ENCODE data around the gene MS4A15.

The MS4A15 gene

DNA sequence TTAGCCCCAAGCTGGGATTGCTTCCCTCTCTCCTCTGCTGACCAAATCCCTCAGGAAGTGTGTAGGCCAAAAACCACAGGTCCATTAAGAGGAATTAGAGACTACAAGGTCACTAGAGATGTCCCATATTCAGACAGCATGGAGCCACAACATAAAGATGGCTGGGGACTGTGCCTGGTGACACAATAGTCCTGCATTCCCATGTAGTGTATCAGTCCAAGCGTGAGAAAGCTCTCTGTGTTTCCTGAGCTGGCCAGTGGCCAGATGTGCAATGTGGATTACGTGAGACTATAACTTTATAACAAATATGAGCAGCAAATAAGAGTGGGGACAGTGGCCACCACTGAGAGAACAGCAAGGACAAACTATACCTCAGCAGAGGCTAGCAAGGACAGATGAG lies 20.9 kb downstream of the MS4A15 start:
- Mint-ChIP-seq H3K4me3 (no peak overlapping the region), H3K27ac (no peak overlapping the region), H3K4me1 (ENCODE audit: low read depth) (peaks cover 6% of the 10 kb centered on the region), H3K36me3 (no peaks in the 10 kb centered on the region), H3K27me3 (no peaks in the 10 kb centered on the region), H3K9me3 (ENCODE audit: low read depth) (no peaks in the 10 kb centered on the region)

DNA sequence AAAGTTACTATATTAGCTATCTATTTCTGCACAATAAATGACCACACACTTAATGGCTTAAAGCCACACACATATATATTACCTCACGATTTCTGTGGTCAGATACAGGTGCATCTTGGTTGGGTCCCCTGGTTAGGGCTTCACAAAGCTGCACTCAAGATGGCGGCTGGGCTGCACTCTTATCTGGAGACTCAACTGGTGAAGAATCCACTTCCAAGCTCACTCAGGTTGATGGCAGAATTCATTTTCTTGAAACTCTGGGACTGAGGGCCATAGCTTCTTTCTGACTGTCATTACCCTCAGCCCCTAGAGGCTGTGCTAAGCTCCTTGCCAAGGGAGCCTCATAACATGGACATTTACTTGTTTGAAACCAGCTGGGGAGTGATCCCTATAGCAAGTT lies 23.4 kb downstream of the MS4A15 start:
- no peaks in the 10 kb centered on the region for H3K27me3 Mint-ChIP-seq

DNA sequence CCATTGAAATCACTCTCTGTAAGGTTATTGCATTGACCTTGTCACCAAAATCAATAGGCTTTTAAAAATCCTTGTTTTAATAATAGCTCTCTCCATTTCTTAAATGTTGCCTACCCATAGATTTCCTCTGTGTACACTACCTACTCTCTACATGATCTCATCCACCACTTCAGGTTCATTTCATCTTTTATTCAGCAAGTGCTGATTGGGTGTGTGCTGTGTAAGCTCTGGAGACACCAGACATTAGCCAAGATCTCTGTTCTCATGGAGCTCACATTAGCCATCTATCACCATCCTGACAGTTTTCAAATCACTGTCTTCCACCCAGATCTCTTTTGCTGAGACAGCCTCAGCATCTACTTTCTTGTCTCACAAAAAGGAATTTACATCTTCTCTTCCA lies 24.1 kb downstream of the MS4A15 start:
- Mint-ChIP-seq H3K36me3 (no peaks in the 10 kb centered on the region), H3K9me3 (ENCODE audit: low read depth) (no peaks in the 10 kb centered on the region), H3K4me1 (ENCODE audit: low read depth) (no peaks in the 10 kb centered on the region), H3K4me3 (no peak overlapping the region), H3K27me3 (no peaks in the 10 kb centered on the region), H3K27ac (no peak overlapping the region)

More for the DNA sequence above, 23.4 kb downstream of the MS4A15 start:
- Mint-ChIP-seq H3K4me1 (ENCODE audit: low read depth) (peaks cover 4% of the 10 kb centered on the region), H3K27ac (no peak overlapping the region), H3K36me3 (no peaks in the 10 kb centered on the region), H3K9me3 (ENCODE audit: low read depth) (no peaks in the 10 kb centered on the region), H3K4me3 (no peak overlapping the region)

DNA sequence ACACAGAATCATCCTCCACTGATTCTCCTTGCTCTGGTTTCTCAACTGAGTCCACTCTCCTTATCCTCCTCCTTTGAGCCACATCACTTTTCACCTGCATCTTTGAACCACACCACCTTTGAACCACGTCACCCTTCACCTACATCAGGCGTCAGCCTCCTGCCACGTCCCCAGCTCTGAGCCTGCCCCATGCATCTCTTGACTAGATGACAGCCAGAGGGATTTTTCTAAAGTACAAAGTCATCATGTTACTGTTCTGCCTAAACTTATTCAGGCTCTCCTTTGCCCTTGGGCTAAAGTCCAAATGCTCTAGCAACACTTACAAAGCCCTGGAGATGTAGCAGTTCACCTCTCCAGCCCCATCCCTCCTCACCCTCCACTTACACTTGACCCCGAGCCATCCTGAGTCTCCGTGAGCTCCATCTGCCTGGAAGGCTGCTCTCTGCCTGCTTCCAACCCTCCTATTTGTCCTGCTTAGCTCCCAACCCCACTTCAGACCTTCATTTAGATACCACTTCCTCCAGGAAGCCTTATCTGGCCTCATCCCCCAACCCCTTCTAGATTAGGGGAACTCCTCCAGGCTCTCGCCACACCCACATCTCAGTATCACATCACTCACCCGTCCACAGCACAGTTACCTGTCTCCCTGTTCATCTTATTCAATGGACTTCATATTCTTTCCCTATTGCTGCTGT lies 24.8 kb downstream of the MS4A15 start:
- H3K27ac Mint-ChIP-seq = no peak overlapping the region
- no peaks in the 10 kb centered on the region for H3K27me3 Mint-ChIP-seq
- H3K4me3 Mint-ChIP-seq = no peak overlapping the region
- no peaks in the 10 kb centered on the region for H3K4me1 Mint-ChIP-seq (ENCODE audit: low read depth)
- H3K9me3 Mint-ChIP-seq (ENCODE audit: low read depth) = no peaks in the 10 kb centered on the region
- no peaks in the 10 kb centered on the region for H3K36me3 Mint-ChIP-seq

DNA sequence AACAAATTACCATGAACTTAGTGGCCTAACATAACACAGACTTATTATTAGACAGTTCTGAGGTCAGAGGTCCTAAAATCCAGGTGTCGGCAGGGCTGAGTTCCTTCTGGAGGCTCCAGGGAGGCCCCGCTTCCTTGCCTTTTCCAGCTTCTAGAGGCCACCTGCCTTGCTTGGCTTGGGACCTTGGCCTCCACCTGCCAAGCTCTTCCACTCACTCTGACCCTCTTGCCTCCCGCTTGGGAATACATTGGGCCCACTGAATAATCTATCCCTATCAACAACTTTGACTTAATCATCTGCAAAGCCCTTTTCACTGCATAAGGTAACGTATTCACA lies 25.3 kb downstream of the MS4A15 start:
- no peak overlapping the region for H3K4me3 Mint-ChIP-seq
- no peaks in the 10 kb centered on the region for H3K27me3 Mint-ChIP-seq
- H3K36me3 Mint-ChIP-seq = no peaks in the 10 kb centered on the region
- H3K9me3 Mint-ChIP-seq (ENCODE audit: low read depth) = no peaks in the 10 kb centered on the region
- H3K4me1 Mint-ChIP-seq (ENCODE audit: low read depth) = no peaks in the 10 kb centered on the region
- H3K27ac Mint-ChIP-seq = no peak overlapping the region

DNA sequence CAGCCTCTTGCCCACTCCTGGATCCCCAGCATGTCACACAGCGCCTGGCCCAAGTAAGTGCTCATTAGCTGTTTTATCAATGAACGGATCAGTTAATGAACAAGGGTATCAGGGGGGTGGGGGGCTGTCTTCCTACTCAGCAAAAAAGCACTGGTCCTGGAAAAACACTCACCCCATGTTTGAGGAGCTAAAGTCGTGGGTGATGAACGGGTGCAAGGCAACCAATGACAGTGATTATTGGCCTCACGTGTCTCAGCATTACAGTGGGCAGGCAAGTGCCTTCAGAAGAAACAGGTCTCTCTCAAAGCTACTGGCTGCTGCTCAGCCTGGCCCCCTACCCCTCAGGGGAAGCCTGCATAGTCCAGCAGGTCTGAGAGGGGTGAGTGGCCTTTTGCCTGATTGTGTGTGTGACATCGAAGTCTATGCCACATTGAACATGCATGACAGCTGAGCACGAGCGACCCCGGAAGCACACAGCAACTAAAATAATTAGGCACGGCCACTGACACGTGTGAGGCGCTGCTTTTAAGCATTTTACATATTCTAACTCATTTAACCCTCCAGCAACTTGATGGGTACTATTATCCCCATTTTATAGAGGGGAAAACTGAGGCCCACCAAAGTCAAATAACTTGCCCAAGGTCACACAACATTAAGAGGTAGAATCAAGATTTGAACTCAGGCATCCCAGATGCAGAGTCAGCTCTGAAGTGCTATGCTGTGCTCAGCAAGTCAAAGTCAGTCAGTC lies 25.9 kb downstream of the MS4A15 start:
- Mint-ChIP-seq H3K4me3 (no peak overlapping the region), H3K27me3 (no peaks in the 10 kb centered on the region), H3K36me3 (no peaks in the 10 kb centered on the region), H3K9me3 (ENCODE audit: low read depth) (no peaks in the 10 kb centered on the region), H3K4me1 (ENCODE audit: low read depth) (no peaks in the 10 kb centered on the region), H3K27ac (no peak overlapping the region)

DNA sequence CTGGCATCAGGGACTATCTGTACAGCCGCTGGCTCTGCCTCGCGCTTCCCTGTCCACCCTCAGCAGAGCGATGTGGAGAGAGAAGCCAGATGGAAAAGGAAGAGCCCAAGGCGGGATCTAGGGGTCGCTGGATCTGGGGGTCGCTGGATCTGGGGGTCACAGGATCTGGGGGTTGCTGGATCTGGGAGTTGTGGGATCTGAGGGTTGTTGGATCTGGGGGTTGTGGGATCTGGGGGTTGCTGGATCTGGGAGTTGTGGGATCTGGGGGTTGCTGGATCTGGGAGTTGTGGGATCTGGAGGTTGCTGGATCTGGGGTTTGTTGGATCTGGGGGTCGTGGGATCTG lies 26.4 kb downstream of the MS4A15 start:
- H3K4me3 Mint-ChIP-seq = no peak overlapping the region

DNA sequence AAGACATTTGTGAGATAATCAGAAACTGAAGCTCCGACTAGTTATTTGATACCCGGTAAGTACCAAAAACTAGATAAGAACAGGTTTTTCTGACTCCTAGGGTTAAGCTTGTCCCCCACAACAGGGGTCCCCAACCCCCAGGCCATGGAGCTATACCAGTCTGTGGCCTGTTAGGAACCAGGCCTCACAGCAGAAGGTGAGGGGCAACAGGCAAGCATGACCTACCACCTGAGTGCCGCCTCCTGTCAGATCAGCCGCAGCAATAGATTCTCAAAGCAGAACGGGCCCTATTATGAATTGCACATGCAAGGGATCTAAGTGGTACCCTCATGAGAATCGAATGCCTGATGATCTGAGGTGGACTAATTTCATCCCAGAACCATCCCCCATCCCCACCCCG lies 27.2 kb downstream of the MS4A15 start:
- Mint-ChIP-seq H3K27ac (no peak overlapping the region), H3K4me3 (no peak overlapping the region), H3K9me3 (ENCODE audit: low read depth) (no peaks in the 10 kb centered on the region), H3K27me3 (no peaks in the 10 kb centered on the region), H3K36me3 (no peaks in the 10 kb centered on the region), H3K4me1 (ENCODE audit: low read depth) (no peaks in the 10 kb centered on the region)

More for the DNA sequence above, 26.4 kb downstream of the MS4A15 start:
- no peaks in the 10 kb centered on the region for H3K27me3 Mint-ChIP-seq
- H3K9me3 Mint-ChIP-seq (ENCODE audit: low read depth) = no peaks in the 10 kb centered on the region
- H3K36me3 Mint-ChIP-seq = no peaks in the 10 kb centered on the region
- no peaks in the 10 kb centered on the region for H3K4me1 Mint-ChIP-seq (ENCODE audit: low read depth)
- H3K27ac Mint-ChIP-seq = no peak overlapping the region

DNA sequence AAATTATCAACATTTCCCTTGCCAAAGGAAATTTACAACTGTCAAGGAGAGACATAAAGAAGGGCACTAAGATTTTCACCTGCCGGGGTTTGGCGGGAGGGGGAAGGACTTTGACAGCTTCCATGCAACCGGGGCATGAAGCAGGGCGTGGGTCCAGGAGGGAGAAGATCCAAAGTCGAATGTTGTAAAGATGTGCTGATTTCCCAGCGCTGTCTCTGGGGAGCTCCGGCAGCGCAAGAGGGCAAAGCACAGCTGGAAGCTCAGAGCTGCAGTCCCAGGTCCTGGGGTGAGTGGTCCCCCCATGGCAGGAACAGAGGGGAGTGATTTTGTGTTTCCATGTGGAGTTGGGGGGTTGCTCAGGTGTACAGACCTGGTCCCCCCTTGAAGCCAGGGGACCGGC lies 28.5 kb downstream of the MS4A15 start, which contains the start of gene MS4A10:
Gene MS4A10 (plus strand): TSS at position 198 of the 400 bp plus-strand sequence. CDS start 5,003 bp downstream, outside the sequence.
- Mint-ChIP-seq H3K4me1 (ENCODE audit: low read depth) (no peaks in the 10 kb centered on the region), H3K9me3 (ENCODE audit: low read depth) (no peaks in the 10 kb centered on the region), H3K27ac (no peak within 1 kb of the TSS), H3K4me3 (no peak within 1 kb of the TSS), H3K36me3 (no peaks in the 10 kb centered on the region), H3K27me3 (no peaks in the 10 kb centered on the region)

DNA sequence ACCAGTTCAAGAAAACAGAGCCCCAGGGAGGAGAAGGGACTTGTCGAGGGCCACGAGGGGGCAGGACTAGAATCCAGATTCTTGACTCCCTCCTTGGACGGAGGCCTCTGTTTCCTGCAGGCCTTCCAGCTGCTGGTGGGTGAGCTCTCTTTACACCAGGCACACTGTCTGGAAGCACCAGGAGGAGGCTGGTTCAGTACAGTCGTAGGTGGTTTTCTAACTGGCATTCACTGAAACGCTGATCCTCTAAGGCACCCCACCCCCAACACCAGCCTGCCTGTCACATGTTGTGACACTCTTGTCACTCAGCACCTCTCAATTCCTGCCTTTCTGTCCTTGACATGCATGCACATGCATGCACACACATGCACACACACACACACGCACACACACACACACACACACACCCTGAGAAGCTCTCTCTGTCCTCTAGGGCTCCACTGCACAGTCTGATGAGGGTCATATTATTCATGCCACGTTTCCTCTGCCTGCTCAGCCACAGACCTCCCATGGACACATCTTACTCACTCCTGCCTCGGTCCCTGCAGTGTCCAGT lies 29.2 kb downstream of the MS4A15 start:
- Mint-ChIP-seq H3K27ac (no peak overlapping the region), H3K36me3 (no peaks in the 10 kb centered on the region), H3K4me3 (no peak overlapping the region), H3K9me3 (ENCODE audit: low read depth) (no peaks in the 10 kb centered on the region), H3K4me1 (ENCODE audit: low read depth) (no peaks in the 10 kb centered on the region), H3K27me3 (no peaks in the 10 kb centered on the region)

DNA sequence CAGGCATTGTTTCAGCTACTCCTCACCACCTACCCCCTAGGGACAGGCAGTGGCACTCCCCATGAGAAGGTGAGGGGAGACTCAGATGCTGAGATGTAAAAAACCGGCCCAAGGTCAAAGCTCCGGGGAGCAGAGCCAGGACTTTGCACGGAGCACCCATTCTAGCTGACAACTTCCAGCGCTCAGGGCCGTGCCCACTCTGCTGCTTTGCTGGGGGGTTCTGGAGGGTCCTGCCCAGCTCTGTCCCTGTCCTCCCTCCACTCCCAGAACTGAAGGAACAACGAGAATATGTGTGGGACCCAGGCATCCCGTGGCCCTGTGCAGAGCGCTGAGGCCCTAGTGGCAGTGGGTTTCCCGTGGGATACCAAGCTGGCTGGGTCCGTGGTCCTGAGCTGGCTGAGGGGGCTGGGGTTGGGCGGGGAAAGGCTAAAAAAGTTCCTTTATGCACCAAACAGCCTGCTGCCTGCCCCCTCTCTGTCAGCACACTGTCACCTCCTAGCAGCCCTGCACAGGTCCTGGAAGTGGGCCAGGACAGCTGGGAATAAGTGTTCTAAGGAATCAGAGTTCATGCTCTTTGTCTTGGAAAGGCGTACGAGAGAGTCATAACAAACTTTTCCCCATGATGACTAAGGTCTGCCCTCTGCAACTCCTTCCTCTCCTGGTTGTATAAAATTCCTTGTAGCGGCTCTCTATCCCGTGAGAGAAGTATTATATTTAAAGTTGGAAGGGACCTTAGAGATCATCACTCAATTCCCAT lies 30.3 kb downstream of the MS4A15 start:
- Mint-ChIP-seq H3K4me3 (no peak overlapping the region), H3K27ac (no peak overlapping the region), H3K9me3 (ENCODE audit: low read depth) (no peaks in the 10 kb centered on the region), H3K36me3 (no peaks in the 10 kb centered on the region), H3K4me1 (ENCODE audit: low read depth) (no peaks in the 10 kb centered on the region), H3K27me3 (no peaks in the 10 kb centered on the region)

DNA sequence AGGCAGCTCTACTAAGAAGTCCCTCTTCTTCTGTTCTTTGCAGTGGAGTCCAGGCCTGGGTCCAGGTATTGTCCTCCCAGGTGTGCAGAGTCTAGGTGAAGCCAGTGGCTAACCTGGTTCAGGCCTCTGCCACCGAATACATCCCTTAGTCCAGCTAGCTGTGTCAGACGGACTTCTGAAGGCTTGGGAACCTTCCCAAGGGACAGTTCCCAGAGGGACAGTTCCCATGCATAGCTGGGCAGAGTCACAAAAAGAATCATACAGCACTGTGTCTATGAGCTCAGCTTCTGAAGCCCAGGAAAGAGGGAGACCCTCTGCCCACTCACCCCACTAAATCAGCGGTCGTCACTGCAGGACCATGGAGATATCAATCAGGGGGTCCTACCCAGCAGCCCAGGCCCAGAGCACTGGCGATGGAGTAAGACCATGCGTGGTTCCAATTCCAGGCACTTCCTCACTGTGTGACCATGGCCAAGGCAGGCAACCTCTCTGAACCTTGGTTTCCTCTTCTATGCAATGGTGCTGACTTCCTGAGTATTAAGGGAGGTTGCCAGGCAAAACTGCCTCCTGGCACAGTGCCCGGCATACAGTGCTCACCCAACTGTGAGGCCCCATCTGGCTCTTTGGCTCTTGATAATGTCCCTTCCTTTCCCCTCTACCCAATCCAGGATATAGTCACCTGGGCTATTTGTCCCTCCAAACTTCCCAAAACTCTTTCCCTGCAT lies 31.9 kb downstream of the MS4A15 start:
- H3K4me1 Mint-ChIP-seq (ENCODE audit: low read depth) = no peaks in the 10 kb centered on the region
- H3K9me3 Mint-ChIP-seq (ENCODE audit: low read depth) = no peaks in the 10 kb centered on the region
- no peaks in the 10 kb centered on the region for H3K27me3 Mint-ChIP-seq
- H3K4me3 Mint-ChIP-seq = no peak overlapping the region
- no peak overlapping the region for H3K27ac Mint-ChIP-seq
- no peaks in the 10 kb centered on the region for H3K36me3 Mint-ChIP-seq

DNA sequence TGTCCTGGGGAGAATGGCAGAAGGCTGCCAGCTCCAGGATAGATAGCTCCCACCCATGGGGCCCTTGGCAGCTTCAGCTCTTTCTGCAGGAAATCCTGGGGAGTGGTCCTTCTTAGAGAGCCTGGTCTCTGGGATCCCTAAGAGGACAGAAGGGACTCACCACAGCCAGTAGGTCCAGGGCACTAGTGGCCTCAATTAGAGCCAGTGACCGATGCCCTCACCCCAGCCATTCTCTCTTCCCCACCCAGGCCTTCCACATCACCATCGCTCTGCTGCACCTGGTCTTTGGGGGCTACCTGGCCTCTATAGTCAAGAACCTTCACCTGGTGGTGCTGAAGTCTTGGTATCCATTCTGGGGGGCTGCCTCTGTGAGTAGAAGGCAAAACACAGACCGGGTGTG lies 34.1 kb downstream of the MS4A15 start:
- Mint-ChIP-seq H3K27ac (no peak overlapping the region), H3K27me3 (no peaks in the 10 kb centered on the region), H3K4me3 (no peak overlapping the region), H3K4me1 (ENCODE audit: low read depth) (no peaks in the 10 kb centered on the region), H3K36me3 (no peaks in the 10 kb centered on the region), H3K9me3 (ENCODE audit: low read depth) (no peaks in the 10 kb centered on the region)

DNA sequence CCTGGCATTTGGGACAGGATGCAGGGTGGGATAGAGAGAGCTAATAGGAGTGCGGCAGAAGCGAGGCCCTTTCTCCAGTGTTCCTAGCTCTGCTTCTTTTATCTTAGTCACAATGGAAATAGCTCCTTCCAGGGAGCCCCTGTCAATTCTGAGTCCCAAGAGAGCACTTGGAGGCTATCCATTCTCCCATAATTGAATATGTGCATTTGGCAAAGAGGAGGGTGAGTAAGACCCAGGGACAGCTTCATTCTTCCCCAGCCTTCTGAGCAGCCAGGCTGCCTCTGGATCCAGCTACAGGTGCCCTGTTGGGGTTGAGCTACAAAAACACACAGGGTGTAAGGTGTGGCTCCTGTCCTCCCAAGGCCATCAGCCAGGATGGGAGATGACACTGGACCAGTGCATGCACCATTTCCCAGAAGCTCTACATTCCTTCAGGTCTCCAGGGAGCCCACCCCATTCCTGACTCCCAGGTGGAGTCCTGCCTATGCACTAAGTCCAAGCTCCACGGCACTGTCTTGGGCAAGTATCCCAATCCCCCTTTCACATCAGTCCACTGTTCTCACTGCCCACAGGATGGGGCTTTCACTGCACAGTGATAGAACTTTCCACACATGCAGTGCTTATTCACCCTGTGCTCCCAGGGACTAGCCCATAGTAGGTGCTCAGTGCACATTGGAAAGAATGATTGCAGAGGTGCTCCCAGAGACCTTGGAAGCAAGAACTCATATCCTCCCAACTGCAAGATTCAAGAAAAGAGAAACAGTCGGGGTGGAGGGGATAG lies 34.7 kb downstream of the MS4A15 start:
- Mint-ChIP-seq H3K27ac (no peak overlapping the region), H3K27me3 (no peaks in the 10 kb centered on the region), H3K4me1 (ENCODE audit: low read depth) (no peaks in the 10 kb centered on the region), H3K36me3 (no peaks in the 10 kb centered on the region), H3K9me3 (ENCODE audit: low read depth) (no peaks in the 10 kb centered on the region), H3K4me3 (no peak overlapping the region)
